Endometrium (tissue), 2 donors: ENCODE results near the gene NCKAP5.
"Not testable (repeated sequence)": the region's sequence is repeated elsewhere in the genome, so short reads cannot be mapped to it uniquely, and the experiment has no call there.

Experiments used
- FAIRE-seq: peaks from 2 replicates; lab custom pipeline; 2012; peaks lifted over from hg19 to GRCh38; lab: Jason Lieb, UNC
- donor health status: control.
- donor health status: control.

NCKAP5 gene

DNA sequence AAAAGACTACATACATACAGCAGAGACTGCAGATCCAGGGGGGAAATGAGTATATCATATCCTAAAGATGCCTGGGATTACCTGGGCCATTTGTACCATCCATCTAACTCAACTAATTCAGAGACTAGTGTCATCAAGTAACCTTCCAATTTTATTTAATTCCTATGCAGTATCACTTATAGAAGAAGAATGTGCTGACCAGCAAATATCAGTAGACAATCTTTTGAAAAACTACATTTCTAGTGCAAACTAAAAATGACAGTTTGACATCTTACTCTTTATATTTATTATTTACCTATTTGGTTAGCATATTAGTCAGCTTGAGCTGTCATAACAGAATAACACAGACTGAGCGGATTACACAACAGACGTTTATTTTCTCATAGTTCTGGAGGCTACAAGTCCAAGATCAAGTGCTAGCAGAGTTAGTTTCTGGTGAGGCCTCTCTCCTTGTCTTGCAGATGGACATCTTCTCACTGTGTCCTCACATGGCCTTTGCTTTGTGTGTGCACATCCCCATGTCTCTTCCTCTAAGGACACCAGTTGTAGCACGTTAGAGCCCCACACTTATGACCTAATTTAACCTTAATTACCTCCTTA lies 47.0 kb downstream of the NCKAP5 start:
- FAIRE-seq, result no peak

DNA sequence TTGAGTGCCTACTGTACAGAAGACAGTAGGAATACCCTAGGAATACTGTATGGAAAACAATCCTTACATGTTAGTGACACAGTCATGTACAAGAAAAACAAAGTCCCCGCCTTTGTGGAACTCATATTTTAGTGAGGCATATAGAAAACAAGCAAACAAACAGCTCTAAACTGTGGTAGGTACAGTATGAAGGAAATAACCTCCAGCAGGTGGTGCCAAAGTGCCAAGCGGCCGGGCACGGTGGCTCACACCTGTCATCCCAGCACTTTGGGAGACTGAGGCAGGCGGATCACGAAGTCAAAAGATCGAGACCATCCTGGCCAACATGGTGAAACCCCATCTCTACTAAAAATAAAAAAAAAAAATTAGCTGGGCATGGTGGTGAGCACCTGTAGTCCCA lies 48.6 kb downstream of the NCKAP5 start:
- not testable (repeated sequence) for FAIRE-seq

- FAIRE-seq, result no peak
Observed at GRCh38 chr2:133518700-133519344, 49.4 kb downstream of the NCKAP5 start.

DNA sequence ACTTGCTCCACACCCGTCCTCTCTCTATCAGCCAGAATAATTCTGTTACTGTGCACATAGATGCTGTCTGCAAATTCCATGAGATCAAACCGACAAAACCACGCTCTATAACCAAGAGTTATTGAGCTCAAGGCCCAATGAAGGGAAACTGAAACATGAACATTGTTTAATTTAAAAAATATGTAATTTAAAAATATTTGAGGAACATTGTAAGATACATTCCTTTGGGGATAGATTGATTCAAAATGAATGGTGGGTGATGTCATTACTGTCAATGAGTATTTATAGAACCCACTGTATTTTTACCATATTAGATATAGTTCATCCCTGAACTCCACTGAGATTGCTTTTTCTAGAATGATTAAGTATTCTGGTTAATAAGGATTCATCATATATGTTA lies 50.4 kb downstream of the NCKAP5 start:
- FAIRE-seq, result no peak

DNA sequence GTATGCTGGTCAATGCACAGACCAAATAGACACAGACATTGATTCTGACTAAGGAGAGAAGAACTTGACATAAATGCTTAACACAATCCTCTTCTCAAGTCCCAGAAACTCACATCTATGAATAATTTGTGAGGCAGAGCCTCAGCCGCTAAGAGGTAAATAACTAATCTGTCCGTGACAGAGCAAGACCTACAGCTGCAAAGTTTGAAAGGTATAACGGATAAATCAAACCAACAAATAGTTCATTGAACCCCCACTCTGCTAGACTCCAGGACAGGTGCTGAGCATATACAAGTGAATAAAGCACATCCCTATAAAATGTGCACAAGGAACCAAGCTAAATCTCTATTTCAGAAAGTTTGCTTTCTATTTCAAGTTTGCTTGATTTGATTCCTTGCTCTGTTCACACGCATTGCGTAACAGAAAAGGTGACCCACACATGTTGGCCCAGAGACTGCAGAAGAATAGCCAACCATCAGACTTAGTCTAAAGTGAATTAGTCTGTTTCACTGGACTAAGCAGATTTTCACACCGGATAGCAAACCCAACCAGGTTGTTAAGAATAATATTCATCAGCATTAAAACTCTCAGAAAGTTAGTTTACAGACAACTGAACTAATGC lies 51.7 kb downstream of the NCKAP5 start:
- no peak for FAIRE-seq

- FAIRE-seq, result no peak
Observed at GRCh38 chr2:133515271-133515670, 53.0 kb downstream of the NCKAP5 start.

GRCh38 chr2:133513893-133514292 lies 54.4 kb downstream of the NCKAP5 start:
- FAIRE-seq, result no peak

GRCh38 chr2:133512121-133512520 lies 56.1 kb downstream of the NCKAP5 start:
- no peak for FAIRE-seq

- FAIRE-seq, result no peak
Observed at GRCh38 chr2:133511679-133512078, 56.6 kb downstream of the NCKAP5 start.

GRCh38 chr2:133509777-133510176 lies 58.5 kb downstream of the NCKAP5 start:
- FAIRE-seq, result no peak

DNA sequence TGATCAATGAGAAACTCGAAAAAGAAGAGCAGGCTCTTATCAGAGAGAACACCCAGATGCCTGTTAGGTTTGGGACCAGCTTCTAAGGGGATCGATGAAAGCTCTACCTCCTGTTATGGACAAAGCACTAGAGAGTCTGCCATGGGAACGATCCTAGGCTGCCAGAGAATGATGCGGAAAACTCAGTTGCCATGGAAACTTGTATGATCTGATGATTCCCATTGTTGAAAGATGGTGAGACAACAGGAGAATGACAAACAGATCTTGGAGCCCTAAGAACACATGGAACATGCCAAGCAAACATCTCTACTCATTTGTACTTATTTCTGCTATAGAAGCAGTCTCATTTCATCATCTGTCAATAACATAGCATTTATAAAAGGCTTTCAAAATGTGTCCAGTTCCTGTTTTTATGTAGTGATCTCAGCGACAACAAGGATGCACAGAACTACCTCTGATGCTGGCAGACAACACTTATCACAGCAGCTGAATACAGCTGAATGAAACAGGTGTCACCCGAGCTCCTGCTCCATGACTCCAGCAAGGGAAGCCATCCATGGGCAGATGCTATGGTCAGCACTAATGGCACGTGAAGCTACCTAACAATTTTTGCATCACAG lies 59.6 kb downstream of the NCKAP5 start:
- no peak for FAIRE-seq

DNA sequence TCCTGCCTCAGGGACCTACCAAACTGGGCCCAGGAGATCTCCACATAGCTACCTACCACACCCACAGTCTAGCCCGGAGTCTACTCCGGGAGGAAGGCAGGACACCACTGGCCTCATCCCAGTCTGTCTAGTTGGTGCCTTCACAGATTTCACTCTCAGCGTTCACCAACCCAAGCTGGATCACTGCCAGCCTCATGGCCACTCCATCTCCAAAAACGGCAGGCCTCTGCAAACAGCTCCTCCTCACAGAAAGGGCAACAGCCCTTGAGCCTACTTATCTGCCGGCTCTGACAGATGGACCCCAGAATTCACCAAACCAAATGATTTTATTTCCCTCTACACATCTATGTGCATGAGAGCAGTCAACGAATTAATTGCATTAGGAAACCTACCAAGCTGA lies 61.3 kb downstream of the NCKAP5 start:
- no peak for FAIRE-seq

DNA sequence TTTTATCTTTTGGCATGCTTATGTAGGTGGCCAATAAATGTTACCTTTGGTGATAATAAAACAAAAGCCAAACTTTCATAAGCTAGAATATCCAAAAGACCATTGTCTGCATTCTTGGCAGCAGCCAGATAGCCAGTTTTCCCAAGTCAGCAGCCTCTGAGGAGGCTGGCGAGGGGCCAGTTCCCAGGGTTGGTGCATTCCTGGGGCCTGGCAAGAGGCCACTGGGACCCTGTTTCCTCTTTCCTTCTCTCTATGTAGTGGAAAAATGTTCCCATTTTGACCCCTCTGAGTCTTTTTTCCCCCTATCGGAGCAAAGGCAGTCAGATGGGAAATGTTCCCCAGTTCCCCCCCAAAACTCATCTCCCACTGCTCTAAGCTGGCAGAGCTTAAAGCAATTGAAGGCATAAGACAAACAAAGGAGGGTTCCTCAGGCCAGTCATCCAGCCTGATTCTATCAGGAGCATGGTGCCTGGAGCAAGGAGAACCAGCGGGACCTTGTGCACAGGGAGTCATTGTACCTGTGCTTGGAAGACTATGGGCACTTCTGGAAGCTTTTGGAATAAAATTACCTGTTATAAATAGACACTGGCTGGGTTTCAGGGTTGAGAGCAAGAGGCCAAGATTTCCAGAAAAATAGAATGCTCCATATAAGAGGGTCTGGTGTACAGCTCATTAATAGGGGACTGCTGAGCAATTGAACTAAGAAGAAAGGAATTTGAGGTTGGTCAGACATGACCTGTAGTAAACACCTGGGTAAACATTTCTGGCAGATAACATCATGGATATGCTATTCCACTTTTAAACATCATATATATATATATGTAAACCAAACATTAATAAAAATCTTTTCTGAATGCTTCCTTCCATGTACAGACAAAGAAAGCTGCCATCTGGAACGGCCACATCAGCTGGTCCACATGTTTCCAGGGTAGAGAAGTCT lies 63.4 kb downstream of the NCKAP5 start:
- FAIRE-seq, result no peak

DNA sequence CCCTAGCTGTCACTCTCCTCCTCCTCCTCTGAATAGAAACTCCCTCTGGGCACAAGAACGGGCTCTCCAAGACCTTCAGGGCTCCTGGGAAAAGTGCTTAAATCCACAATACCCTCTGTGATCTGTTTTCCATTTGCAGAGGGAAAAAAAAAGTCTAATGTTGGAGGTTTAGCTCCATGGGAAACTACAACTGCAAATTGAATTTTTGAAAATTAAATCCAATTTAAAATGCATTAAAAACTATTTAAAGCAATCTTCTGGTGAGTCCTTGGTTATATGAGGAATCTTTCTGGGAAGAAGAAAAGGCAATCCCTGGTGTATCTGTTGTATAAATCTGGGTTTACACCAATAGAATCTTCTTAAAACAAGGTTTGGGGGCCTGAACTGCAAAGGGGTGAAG lies 64.3 kb downstream of the NCKAP5 start:
- no peak for FAIRE-seq

GRCh38 chr2:133503323-133503722 lies 64.9 kb downstream of the NCKAP5 start:
- no peak for FAIRE-seq

GRCh38 chr2:133502678-133503077 lies 65.6 kb downstream of the NCKAP5 start:
- no peak for FAIRE-seq

DNA sequence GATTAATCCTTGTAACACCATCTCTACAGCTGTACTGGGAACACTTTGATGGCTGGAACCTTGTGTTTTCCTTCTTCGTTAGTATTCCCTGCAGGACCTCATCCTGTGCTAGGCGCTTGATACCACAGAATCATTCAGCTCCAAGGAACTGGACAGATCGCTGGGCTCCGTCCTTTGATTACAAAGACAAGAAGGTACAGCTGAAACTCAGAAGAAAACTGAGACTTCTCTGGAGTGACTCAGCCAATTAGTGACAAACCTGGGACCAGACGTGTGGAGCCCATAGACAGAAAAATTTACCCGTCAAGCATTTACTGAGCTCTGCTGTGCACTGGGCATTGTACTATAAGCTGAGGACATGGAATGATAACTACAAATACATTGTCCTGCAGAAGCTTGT lies 67.3 kb downstream of the NCKAP5 start:
- no peak for FAIRE-seq

GRCh38 chr2:133498662-133499585 lies 69.3 kb downstream of the NCKAP5 start:
- no peak for FAIRE-seq

- no peak for FAIRE-seq
Observed at GRCh38 chr2:133497951-133498565, 70.2 kb downstream of the NCKAP5 start.

DNA sequence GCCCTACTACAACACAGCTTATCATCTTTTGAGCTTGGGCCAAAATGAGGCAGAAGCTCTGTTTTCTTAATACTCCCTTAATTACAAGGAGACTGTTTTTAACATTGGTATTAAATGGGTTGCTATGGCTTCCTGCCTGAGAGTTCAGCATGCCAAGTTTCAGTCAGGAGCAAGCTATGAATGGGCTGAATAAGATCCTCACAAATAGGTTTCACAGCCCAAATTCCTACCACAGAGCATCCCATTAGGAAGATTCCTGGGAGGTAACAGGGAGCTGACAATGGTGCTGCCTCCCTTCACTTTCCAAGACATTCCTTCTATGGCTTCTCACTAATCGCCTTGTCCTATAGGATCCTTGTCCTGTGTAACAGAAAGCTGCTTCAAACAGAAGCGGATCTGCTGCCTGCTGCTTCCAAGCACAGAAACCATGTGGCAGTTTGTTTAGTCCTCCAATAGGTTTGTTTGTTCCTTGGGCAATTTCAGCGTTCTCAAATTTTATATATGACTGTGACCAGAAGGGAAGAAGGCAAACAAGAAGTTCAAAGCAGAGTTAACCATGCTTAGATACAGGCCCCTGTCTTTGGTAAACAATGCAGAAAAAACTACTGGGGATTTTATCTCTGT lies 70.9 kb downstream of the NCKAP5 start:
- FAIRE-seq, result no peak
